Skeletal muscle satellite cell (primary cell): ENCODE measurements around the gene DUOX1.

ENCODE experiments used
- H3K27me3 ChIP-seq: 2 replicates; pipeline ENCODE4 v1.7.0; 2013; ENCODE audit warnings: low read length; ENCODE audit not compliant: control insufficient read depth, insufficient read depth
- H3K36me3 ChIP-seq: 2 replicates; pipeline ENCODE4 v1.7.0; 2013; ENCODE audit warnings: mild to moderate bottlenecking, control low read depth, low read length; ENCODE audit not compliant: insufficient read depth
- H3K4me1 ChIP-seq: 2 replicates; pipeline ENCODE4 v1.7.0; 2013; ENCODE audit warnings: low read length; ENCODE audit not compliant: control insufficient read depth, insufficient read depth
- H3K4me2 ChIP-seq: 2 replicates; pipeline ENCODE4 v1.7.0; 2013; ENCODE audit warnings: mild to moderate bottlenecking, low read length
- H3K4me3 ChIP-seq: 2 replicates; pipeline ENCODE4 v1.7.0; 2013; ENCODE audit warnings: low read length
- H3K9ac ChIP-seq: 2 replicates; pipeline ENCODE4 v1.7.0; 2013; ENCODE audit warnings: mild to moderate bottlenecking, low read depth, low read length, moderate library complexity
- H3K9me3 ChIP-seq: replicated peaks from 2 replicates; pipeline ENCODE4 v1.7.0; 2013; ENCODE audit warnings: mild to moderate bottlenecking, control low read depth, low read length

Gene DUOX1

DNA sequence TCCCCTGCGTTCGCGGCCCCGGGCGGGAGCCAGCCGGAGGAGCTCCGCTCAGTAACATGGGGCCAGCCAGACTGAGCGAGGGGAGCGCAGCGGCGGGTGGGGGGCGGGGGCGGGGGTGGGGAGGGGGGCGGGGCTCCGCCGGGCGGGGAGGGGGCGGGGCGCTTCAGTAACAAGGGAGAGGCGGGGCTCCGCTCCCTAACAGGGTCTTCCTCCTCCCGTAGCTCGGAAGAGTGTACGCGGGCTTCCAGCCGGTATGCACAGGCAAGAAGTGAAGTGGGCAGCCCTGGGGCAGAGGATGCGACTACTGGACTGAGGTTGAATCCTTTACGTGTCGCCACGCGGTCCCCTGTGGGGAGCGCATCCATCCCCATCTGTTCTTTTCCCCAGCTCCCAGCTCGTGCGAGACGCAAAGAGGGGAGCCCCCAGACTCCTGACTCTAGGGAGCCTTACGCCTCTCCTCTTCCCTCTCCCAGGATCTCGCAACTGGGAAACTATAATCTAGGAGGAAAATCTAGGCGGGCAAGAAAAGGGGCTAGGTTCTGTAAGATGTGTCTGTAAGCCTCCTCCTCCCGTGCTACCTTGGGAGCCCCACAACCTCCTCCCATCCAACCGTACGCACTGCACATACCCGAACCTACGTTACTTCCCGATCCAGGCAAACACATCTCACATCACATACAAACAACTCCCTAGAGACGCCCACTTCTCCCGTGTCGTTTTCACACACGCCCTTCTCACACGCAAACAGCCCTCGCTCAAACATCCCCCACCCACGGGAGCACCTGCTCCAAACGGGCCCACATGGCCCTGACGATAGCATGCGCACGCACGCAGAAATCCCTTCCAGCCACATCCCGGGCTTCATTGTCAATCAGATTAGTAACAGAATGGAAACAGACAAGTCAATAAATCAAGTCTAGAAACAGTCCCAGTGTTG lies 58.4 kb downstream of the DUOX1 start, which contains the start of gene SHF:
Gene SHF, minus strand, starts transcription at position 73 of the 937 bp plus-strand sequence. Its CDS starts 15 bp downstream, at position 58.
- Histone ChIP-seq H3K9me3 (no peaks in the 10 kb centered on the region), H3K27me3 (peaks cover 22% of the 10 kb centered on the region), H3K9ac (peak within 1 kb of the TSS; percentile 70), H3K4me1 (peaks cover 25% of the 10 kb centered on the region), H3K4me3 (peak within 1 kb of the TSS; percentile 80), H3K36me3 (no peaks in the 10 kb centered on the region), H3K4me2 (peak within 1 kb of the TSS; percentile 98)

DNA sequence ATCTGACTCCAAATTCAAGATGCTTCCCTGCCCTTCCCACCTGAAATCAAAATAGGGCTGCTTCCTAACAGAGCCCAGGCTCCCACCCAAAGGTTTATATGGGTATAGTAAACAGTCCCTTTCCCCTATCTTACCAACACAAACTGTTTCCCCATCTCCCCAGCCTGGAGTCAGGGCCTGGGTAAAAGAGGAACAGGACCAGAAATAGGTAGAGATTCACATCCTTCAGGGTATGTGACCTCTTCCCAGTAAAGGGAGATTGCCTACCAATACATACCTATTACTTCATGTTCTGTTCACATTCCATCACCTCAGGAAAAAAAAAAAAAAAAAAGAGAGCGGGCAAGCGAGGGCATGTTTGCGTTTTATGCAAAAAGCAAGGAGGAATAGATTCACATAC lies 67.7 kb downstream of the DUOX1 start:
- Histone ChIP-seq H3K9me3 (no peaks in the 10 kb centered on the region), H3K27me3 (peaks cover 3% of the 10 kb centered on the region), H3K4me1 (peaks cover 6% of the 10 kb centered on the region), H3K4me3 (no peak overlapping the region), H3K4me2 (peak overlapping the region; percentile 51), H3K9ac (no peak overlapping the region), H3K36me3 (no peaks in the 10 kb centered on the region)

DNA sequence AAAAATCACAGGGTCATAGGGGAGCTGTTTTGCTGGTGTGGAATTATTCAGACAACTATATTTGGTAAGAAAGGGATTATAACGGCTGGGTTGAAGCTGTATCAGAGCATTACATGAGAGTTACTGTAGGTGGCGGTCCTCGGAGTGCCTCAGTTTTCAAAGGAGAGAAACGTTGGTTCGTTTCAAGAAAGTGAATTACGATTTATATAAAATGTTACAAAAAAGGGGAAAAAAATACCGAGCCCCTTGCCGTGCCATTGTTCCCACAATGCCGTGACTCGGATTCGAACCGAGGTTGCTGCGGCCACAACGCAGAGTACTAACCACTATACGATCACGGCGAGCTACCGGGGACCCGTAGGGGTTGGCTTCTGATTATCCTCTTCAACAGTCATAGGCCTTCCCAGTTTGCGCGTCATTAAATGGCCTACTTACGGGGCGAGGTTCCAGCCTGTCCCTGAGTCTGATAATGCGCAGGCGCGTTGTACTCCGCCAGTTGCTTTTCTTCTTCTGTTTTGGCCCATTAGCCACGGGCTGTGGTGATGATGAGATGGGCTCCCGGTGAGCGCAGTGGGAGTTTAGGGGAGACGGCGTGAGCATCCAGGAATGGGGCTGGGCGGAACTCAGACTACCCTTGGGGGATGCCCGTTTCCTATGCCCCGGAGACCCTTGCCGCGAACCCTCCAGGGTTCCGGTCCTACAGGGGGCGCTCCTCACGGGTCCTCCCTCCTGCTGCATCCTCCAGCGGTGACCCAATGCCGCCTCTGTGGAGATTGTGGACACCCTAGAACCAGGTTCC lies 68.7 kb downstream of the DUOX1 start:
- peak overlapping the region; percentile 92 for H3K4me2 ChIP-seq
- H3K9me3 ChIP-seq, result no peaks in the 10 kb centered on the region
- peak overlapping the region; percentile 85 for H3K9ac ChIP-seq
- no peaks in the 10 kb centered on the region for H3K36me3 ChIP-seq
- H3K4me1 ChIP-seq, result peaks cover 6% of the 10 kb centered on the region
- peak overlapping the region; percentile 89 for H3K4me3 ChIP-seq
- peaks cover 3% of the 10 kb centered on the region for H3K27me3 ChIP-seq

DNA sequence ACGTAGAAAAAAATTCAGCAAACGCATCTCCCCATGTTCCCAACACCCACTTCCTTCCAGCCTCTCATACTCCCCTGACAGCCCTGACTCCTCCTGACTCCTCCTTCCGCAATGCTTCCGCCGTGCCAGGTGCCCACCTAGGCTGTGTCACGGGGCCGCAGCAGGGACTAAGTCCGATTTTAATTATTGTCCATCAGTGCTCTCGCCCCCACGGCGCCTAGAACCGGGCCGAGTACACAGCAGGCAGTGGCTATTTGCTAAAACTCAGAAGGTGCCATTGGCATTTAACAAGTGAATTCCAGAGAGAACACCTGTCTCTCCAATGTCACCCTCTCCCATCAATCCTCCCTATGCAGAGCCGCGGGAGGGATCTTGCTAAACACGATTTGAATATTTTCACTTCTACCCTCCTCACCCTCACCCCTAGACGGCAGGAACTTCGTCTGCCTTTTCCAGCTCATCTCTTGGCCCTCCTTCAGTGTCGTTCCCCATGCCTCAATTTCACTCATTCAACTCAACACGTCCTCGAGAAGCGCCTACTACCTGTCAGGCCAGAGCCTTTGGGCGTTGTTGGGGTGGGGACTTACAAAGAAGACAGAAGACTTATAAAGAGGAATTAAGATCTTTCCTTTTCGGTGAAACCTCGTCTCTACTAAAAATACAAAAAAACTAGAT lies 69.5 kb downstream of the DUOX1 start:
- Histone ChIP-seq H3K4me2 (peak overlapping the region; percentile 92), H3K9me3 (no peaks in the 10 kb centered on the region), H3K9ac (peak overlapping the region; percentile 85), H3K36me3 (no peaks in the 10 kb centered on the region), H3K27me3 (peaks cover 3% of the 10 kb centered on the region), H3K4me1 (peaks cover 6% of the 10 kb centered on the region), H3K4me3 (peak overlapping the region; percentile 89)

DNA sequence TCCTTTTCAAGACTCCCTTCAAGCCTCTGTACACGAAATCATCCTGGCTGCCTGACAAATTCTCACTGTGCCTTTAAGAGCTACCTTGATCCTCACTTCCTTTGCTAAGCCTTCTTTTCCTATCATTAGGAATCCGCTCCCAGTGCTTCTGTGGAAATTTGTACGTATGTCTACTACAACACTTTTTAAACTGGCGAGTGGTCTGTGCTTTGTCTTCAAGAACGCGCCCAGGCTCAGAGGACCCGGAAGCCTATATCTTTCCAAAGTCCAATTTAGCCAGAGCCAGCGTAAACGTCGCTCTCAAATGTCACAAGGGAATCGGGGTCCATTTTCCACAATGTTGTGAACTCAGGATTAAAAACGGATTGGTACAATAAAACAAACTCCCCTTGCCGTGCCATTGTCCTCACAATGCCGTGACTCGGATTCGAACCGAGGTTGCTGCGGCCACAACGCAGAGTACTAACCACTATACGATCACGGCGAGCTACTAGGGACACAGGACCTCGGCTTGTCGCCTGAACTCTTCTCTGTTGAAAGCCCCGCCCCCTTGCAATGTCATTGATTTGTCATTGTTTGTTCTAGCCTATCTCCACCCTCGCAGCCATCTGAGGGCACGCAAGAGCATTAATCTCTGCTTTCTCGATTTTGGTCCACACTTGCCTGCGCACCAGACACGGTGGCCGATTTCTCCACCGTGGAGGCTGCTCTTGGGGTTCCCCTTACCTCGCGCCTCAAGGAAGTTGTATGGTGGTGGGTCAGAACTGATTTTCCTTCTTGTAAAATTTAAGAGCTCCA lies 70.4 kb downstream of the DUOX1 start:
- Histone ChIP-seq H3K4me2 (peak overlapping the region; percentile 92), H3K9me3 (no peaks in the 10 kb centered on the region), H3K36me3 (no peaks in the 10 kb centered on the region), H3K4me3 (peak overlapping the region; percentile 89), H3K9ac (peak overlapping the region; percentile 85), H3K4me1 (peaks cover 6% of the 10 kb centered on the region), H3K27me3 (no peaks in the 10 kb centered on the region)

DNA sequence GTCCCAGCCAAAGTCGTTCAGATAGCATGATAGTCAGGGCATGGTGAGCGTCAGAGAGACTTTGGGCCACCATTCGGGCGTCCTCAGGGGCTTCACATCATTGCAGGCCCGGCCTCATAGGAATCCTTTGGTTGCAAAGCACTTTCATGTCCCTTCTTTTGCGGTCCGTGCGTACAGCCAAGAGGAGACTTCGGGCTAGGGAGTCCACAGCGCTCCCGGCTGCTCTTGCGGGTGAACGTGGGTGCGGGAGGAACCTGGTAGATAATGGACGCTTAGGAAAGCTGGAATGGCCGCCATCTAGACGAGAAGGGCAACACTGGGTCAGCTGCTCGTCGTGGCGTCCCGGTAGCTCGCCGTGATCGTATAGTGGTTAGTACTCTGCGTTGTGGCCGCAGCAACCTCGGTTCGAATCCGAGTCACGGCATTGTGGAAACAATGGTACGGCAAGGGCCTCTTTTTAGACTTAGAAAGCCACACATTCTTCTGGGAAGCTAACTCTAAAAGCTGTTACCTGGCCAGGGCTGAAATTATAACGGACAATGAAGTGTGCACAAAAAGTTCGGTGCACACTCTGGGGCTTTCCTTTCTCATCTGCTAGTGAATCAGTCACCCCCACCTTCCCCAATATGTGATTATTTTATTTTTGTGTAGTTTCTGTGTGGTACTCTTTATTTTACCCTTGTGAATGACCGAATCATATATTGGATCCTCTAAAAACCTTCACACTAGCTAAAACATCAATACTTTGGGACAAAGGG lies 71.2 kb downstream of the DUOX1 start:
- no peaks in the 10 kb centered on the region for H3K27me3 ChIP-seq
- H3K9ac ChIP-seq, result peak overlapping the region; percentile 85
- H3K4me1 ChIP-seq, result peaks cover 6% of the 10 kb centered on the region
- peak overlapping the region; percentile 92 for H3K4me2 ChIP-seq
- H3K36me3 ChIP-seq, result no peaks in the 10 kb centered on the region
- H3K4me3 ChIP-seq, result peak overlapping the region; percentile 89
- H3K9me3 ChIP-seq, result no peaks in the 10 kb centered on the region

DNA sequence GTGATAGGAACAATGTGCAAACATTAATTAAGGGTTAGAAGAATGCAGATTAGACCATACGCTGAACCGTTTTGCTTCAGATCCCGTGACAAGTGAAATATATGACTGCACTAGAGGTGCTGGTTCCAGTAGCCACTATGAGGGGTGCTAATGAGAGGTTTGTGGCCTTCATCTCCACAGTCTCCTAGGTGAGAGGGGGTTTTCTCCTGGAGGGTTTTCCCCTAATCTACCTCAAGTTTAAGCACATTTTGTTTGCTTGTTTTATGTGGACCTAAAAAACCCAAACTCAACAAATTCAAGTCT lies 71.7 kb downstream of the DUOX1 start:
- Histone ChIP-seq H3K4me2 (peak overlapping the region; percentile 92), H3K9me3 (no peaks in the 10 kb centered on the region), H3K4me3 (peak overlapping the region; percentile 89), H3K4me1 (peaks cover 6% of the 10 kb centered on the region), H3K36me3 (no peaks in the 10 kb centered on the region), H3K27me3 (no peaks in the 10 kb centered on the region), H3K9ac (no peak overlapping the region)

DNA sequence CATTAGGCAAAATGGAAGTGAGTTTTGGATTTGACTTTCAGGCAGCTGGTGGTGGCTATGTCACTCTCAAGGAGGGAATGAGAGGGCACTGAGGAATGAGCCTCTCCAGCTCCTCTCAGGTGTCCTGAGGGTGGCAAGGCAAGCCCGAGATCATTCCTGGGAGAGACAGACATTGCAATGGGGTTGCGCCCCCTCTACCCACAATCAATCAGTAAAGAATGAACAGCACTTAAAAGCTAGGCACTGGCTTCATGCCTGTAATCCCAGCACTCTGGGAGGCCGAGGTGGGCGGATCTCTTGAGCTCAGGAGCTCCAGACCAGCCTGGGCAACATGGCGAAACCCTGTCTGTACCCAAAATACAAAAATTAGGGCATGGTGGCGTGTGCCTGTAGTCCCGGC lies 72.1 kb downstream of the DUOX1 start:
- Histone ChIP-seq H3K9me3 (no peaks in the 10 kb centered on the region), H3K27me3 (no peaks in the 10 kb centered on the region), H3K4me2 (no peak overlapping the region), H3K4me1 (peaks cover 6% of the 10 kb centered on the region), H3K9ac (no peak overlapping the region), H3K36me3 (no peaks in the 10 kb centered on the region), H3K4me3 (no peak overlapping the region)

DNA sequence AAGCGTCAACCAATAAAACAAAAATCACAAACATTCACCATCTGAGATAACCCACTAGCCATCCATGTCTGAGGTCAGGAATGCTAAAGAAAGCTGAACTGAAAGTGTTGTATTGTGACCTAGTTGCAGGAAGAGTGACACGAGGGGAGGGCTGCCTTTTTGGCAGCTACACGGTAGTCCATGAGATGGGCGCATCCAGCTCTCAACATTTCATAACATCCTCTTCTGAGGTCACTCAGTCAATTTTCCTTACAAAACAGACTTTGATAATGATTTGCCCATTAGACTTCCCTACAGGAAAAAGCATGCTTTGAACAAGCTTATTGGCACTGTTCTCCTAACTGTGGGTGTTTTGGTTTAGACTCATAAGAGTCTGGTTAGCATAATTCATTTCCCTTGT lies 73.4 kb downstream of the DUOX1 start:
- no peaks in the 10 kb centered on the region for H3K27me3 ChIP-seq
- peaks cover 6% of the 10 kb centered on the region for H3K4me1 ChIP-seq
- H3K4me2 ChIP-seq, result no peak overlapping the region
- H3K4me3 ChIP-seq, result no peak overlapping the region
- no peaks in the 10 kb centered on the region for H3K9me3 ChIP-seq
- H3K9ac ChIP-seq, result no peak overlapping the region
- no peaks in the 10 kb centered on the region for H3K36me3 ChIP-seq

DNA sequence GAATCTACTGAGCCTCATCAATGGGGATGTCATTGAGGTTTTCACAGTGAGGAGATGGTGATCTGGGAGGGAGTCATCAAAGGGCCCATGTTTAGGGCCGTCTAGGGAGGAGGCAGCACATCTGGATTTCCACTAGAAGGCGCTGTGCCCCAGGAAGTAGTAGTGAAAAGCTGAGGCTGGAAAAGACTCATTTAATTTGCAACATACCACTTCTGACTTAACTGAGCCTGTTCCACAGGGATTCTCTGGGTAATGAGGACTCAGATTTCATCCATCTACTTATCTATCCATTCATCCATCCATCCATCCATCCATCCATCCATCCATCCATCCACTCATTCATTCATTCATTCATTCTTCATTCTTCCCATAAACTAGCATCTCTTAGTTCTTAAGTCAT lies 75.4 kb downstream of the DUOX1 start:
- Histone ChIP-seq H3K36me3 (no peaks in the 10 kb centered on the region), H3K4me3 (no peak overlapping the region), H3K9ac (no peak overlapping the region), H3K9me3 (no peaks in the 10 kb centered on the region), H3K27me3 (peaks cover 3% of the 10 kb centered on the region), H3K4me1 (no peaks in the 10 kb centered on the region), H3K4me2 (no peak overlapping the region)
